WTC11 (cell line): ENCODE measurements around the gene AKAP1.

Source experiments
- CTCF ChIP-seq: fragments of 200-600 bp; IDR thresholded peaks from 2 replicates; pipeline ENCODE4 v1.8.0; 2022; ENCODE audit warnings: antibody characterized with exemption
- ZBTB21 ChIP-seq: sonication (generic); formaldehyde crosslinking; IDR thresholded peaks from 2 replicates; pipeline ENCODE4 v1.8.1; 2023; ENCODE audit warnings: mild to moderate bottlenecking, missing genetic modification reagents, borderline replicate concordance
- ZBTB43 ChIP-seq: sonication (generic); formaldehyde crosslinking; IDR thresholded peaks from 2 replicates; pipeline ENCODE4 v1.8.1; 2023; ENCODE audit warnings: mild to moderate bottlenecking, missing genetic modification reagents
- ZNF317 ChIP-seq: sonication (generic); formaldehyde crosslinking; IDR thresholded peaks from 2 replicates; pipeline ENCODE4 v1.8.1; 2023; ENCODE audit warnings: low read depth, mild to moderate bottlenecking, moderate library complexity, missing genetic modification reagents, borderline replicate concordance

- no peak for TF ChIP-seq ZBTB21 (CRISPR knock-in tag)
- no peak for TF ChIP-seq ZNF317
- TF ChIP-seq ZBTB43 (CRISPR knock-in tag): no peak
- TF ChIP-seq CTCF: no peak
Observed at GRCh38 chr17:57099165-57099564, 14.1 kb downstream of the AKAP1 start.
